ENCODE measurements around the gene RBM12. TPM values are rescaled to one million over a fixed set of nuclear protein-coding genes. Genes with fewer than 3 reads are reported as not detected.

RBM12 gene
- total RNA-seq, 4 donors from 2014 or later: 24.9 to 35.0 (median 30.8) TPM

DNA sequence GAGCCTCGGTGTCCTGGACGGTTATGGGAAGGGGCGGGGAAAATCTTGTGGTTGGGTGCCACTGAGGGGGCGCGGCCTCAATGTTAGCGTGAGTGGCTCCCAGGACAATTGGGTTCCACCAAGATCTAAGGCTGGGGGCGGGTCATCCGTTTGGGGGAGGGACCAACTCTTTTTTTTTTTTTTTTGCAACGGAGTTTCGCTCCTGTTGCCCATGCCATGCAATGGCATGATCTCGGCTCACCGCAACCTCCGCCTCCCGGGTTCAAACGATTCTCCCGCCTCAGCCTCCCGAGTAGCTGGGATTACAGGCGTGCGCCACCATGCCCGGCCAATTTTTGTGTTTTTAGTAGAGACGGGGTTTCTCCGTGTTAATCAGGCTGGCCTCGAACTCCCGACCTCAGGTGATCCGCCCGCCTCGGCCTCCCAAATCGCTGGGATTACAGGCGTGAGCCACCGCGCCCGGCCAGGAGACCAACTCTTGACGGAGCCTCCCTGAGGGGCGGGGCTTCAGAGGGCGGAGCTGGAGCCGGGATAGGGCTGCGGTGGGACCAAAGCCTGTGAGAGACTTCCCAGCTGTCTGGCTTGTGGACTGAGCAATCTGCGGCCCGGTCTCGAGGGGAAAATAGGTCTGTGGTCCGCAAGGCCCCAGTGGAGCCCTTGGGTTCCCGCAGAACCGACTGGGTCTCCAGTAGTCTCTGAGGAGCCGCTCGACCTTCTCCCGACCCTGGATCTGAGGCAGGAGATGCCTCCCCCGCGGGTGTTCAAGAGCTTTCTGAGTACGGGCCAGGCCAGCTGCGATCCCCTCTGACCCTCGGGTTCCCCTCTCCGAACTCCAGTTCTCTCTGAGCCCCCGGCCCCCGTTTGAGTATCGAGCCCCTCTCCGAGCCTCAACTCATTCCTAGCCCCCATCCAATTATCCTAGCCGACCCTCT, 48.0 kb downstream of the RBM12 start:
- Histone ChIP-seq H3K9me3 (no peaks in the 10 kb centered on the region), H3K27me3 (no peaks in the 10 kb centered on the region), H3K4me3 (peak overlapping the region; percentile 55 to 75 (median 64)), H3K27ac (peak overlapping the region; percentile 28 to 94 (median 84)), H3K36me3 (peaks cover 0 to 10% (median 0%) of the 10 kb centered on the region in 3 donors), H3K4me1 (peaks cover 0 to 41% (median 27%) of the 10 kb centered on the region in 4 donors)
- DNase-seq (ENCODE audit: low spot score in 2 of 2): peak; percentile 74 to 75
- TF ChIP-seq POLR2A (IDR thresholded peaks at IDR 0.05) (peak in 1 of 2 donors; percentile 57), EP300 (IDR thresholded peaks at IDR 0.05) (no peak)
- WGBS, 2 donors: 5 to 6% methylated on average over 39 to 54 of the region's 57 CpGs

- no peaks in the 10 kb centered on the region for H3K27me3 ChIP-seq
- 1% methylated on average over 31 to 32 of the region's 68 CpGs for WGBS, 2 donors
- DNase-seq (ENCODE audit: low spot score in 2 of 2): peak; percentile 99
- TF ChIP-seq, protein P1, sequence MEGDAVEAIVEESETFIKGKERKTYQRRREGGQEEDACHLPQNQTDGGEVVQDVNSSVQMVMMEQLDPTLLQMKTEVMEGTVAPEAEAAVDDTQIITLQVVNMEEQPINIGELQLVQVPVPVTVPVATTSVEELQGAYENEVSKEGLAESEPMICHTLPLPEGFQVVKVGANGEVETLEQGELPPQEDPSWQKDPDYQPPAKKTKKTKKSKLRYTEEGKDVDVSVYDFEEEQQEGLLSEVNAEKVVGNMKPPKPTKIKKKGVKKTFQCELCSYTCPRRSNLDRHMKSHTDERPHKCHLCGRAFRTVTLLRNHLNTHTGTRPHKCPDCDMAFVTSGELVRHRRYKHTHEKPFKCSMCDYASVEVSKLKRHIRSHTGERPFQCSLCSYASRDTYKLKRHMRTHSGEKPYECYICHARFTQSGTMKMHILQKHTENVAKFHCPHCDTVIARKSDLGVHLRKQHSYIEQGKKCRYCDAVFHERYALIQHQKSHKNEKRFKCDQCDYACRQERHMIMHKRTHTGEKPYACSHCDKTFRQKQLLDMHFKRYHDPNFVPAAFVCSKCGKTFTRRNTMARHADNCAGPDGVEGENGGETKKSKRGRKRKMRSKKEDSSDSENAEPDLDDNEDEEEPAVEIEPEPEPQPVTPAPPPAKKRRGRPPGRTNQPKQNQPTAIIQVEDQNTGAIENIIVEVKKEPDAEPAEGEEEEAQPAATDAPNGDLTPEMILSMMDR (IDR thresholded peaks at IDR 0.05): peak in 2 of 5 experiments; percentile 11 to 19
- TF ChIP-seq POLR2A (IDR thresholded peaks at IDR 0.05) (peak; percentile 25 to 67), EP300 (IDR thresholded peaks at IDR 0.05) (peak; percentile 11 to 73)
- peaks cover 0 to 41% (median 27%) of the 10 kb centered on the region in 4 donors for H3K4me1 ChIP-seq
- H3K4me3 ChIP-seq: peak within 1 kb of the TSS; percentile 55 to 75 (median 64)
- H3K27ac ChIP-seq: peak within 1 kb of the TSS; percentile 82 to 94 (median 93)
- H3K9me3 ChIP-seq: no peaks in the 10 kb centered on the region
- H3K36me3 ChIP-seq: peaks cover 0 to 3% (median 0%) of the 10 kb centered on the region in 3 donors
These were observed 48.8 kb downstream of the RBM12 start, which contains the start of gene SPAG4 for GRCh38 chr20:35615667-35616464. TSS of gene SPAG4 (plus strand) at chr20:35615829. CDS start at chr20:35616004, 175 bp downstream.

DNA sequence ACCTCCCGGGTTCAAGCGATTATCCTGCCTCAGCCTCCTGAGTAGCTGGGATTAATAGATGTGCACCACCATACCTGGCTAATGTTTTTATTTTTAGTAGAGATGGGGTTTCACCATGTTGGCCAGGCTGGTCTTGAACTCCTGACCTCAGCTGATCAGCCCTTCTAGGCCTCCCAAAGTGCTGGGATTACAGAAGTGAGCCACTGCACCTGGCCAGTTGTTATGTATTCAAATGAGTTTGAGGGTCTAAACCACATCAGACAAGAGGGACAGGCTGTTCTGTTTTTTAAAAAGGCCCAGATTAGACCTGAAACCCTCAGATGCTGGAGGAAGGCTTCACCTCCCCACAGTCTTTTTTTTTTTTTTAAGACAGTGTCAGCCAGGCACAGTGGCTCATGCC, 53.2 kb downstream of the RBM12 start:
- H3K4me3 ChIP-seq: no peak overlapping the region
- no peaks in the 10 kb centered on the region for H3K36me3 ChIP-seq
- TF ChIP-seq POLR2A (IDR thresholded peaks at IDR 0.05) (no peak), EP300 (IDR thresholded peaks at IDR 0.05) (no peak)
- TF ChIP-seq, protein P1 (IDR thresholded peaks at IDR 0.05): no peak
- H3K9me3 ChIP-seq: no peaks in the 10 kb centered on the region
- no peak for DNase-seq (ENCODE audit: low spot score in 2 of 2)
- WGBS, 2 donors: 83 to 96% methylated on average over 2 of the region's 2 CpGs
- no peaks in the 10 kb centered on the region for H3K27me3 ChIP-seq
- no peak overlapping the region for H3K27ac ChIP-seq
- peaks cover 0 to 8% (median 0%) of the 10 kb centered on the region in 4 donors for H3K4me1 ChIP-seq

- 88 to 89% methylated on average over 9 of the region's 9 CpGs for WGBS, 2 donors
- H3K36me3 ChIP-seq: no peaks in the 10 kb centered on the region
- no peak overlapping the region for H3K27ac ChIP-seq
- H3K4me1 ChIP-seq: peaks cover 0 to 7% (median 0%) of the 10 kb centered on the region in 4 donors
- no peak overlapping the region for H3K4me3 ChIP-seq
- no peaks in the 10 kb centered on the region for H3K9me3 ChIP-seq
- no peak for DNase-seq (ENCODE audit: low spot score in 2 of 2)
- TF ChIP-seq POLR2A (IDR thresholded peaks at IDR 0.05) (no peak), EP300 (IDR thresholded peaks at IDR 0.05) (no peak)
- H3K27me3 ChIP-seq: no peaks in the 10 kb centered on the region
These were observed 53.8 kb downstream of the RBM12 start for GRCh38 chr20:35610833-35611427.

GRCh38 chr20:35607003-35607735, 57.5 kb downstream of the RBM12 start:
- H3K27me3 ChIP-seq: peaks cover 0 to 5% of the 10 kb centered on the region in 2 donors
- WGBS, 2 donors: 76 to 77% methylated on average over 13 to 14 of the region's 14 CpGs
- H3K4me3 ChIP-seq: no peak overlapping the region
- H3K27ac ChIP-seq: no peak overlapping the region
- no peaks in the 10 kb centered on the region for H3K36me3 ChIP-seq
- DNase-seq (ENCODE audit: low spot score in 2 of 2): no peak
- H3K4me1 ChIP-seq: peaks cover 0 to under 1% (median under 1%) of the 10 kb centered on the region in 4 donors
- TF ChIP-seq EP300 (IDR thresholded peaks at IDR 0.05): no peak
- TF ChIP-seq, protein P1 (IDR thresholded peaks at IDR 0.05): no peak
- TF ChIP-seq POLR2A (IDR thresholded peaks at IDR 0.05): no peak
- no peaks in the 10 kb centered on the region for H3K9me3 ChIP-seq

Data from tibial nerve (tissue), 4 donors.